IPS-20b (cell line): ENCODE results near the gene BACH1.
"Not testable (repeated sequence)": the region's sequence is repeated elsewhere in the genome, so short reads cannot be mapped to it uniquely, and the experiment has no call there.

ENCODE experiments used
- H3K27ac ChIP-seq: one replicate; pipeline ENCODE4 v1.5.1; 2013; ENCODE audit warnings: low read length
- H3K27me3 ChIP-seq: 2 replicates; pipeline ENCODE4 v1.6.1; 2013; ENCODE audit warnings: mild to moderate bottlenecking, low read length, inconsistent platforms; ENCODE audit not compliant: insufficient read depth
- H3K36me3 ChIP-seq: 2 replicates; pipeline ENCODE4 v1.6.1; 2013; ENCODE audit warnings: low read depth, mild to moderate bottlenecking, inconsistent platforms, low read length, moderate library complexity; ENCODE audit not compliant: insufficient read depth
- H3K4me1 ChIP-seq: 2 replicates; pipeline ENCODE4 v1.6.1; 2013; ENCODE audit warnings: mild to moderate bottlenecking, control low read depth, inconsistent platforms, low read length, moderate library complexity; ENCODE audit not compliant: insufficient read depth
- H3K4me3 ChIP-seq: 2 replicates; pipeline ENCODE4 v1.5.1; 2013; ENCODE audit warnings: mild to moderate bottlenecking, low read length, inconsistent platforms
- H3K9ac ChIP-seq: 2 replicates; pipeline ENCODE4 v1.6.1; 2013; ENCODE audit warnings: low read depth, mild to moderate bottlenecking, inconsistent platforms, low read length, moderate library complexity
- H3K9me3 ChIP-seq: 2 replicates; pipeline ENCODE4 v1.6.1; 2013; ENCODE audit warnings: mild to moderate bottlenecking, low read depth, low read length, inconsistent platforms; ENCODE audit not compliant: insufficient read depth

Gene BACH1

GRCh38 chr21:29356810-29357209 lies 58.1 kb downstream of the BACH1 start:
- Histone ChIP-seq H3K36me3 (peaks cover 26% of the 10 kb centered on the region), H3K9me3 (peaks cover 11% of the 10 kb centered on the region)
- H3K27ac ChIP-seq, H3K4me1 ChIP-seq, H3K9ac ChIP-seq, H3K27me3 ChIP-seq, H3K4me3 ChIP-seq: not testable (repeated sequence)

GRCh38 chr21:29359718-29360117 lies 61.0 kb downstream of the BACH1 start:
- H3K36me3 ChIP-seq, result peaks cover 9% of the 10 kb centered on the region
- no peaks in the 10 kb centered on the region for H3K27me3 ChIP-seq
- H3K9me3 ChIP-seq, result peaks cover 3% of the 10 kb centered on the region
- no peaks in the 10 kb centered on the region for H3K4me1 ChIP-seq
- no peak overlapping the region for H3K27ac ChIP-seq
- no peak overlapping the region for H3K9ac ChIP-seq
- no peak overlapping the region for H3K4me3 ChIP-seq

- no peaks in the 10 kb centered on the region for H3K27me3 ChIP-seq
- no peak overlapping the region for H3K4me3 ChIP-seq
- no peaks in the 10 kb centered on the region for H3K4me1 ChIP-seq
- no peak overlapping the region for H3K9ac ChIP-seq
- H3K36me3 ChIP-seq, result 0 out of 2 replicates have a peak, but pooled peaks cover 5% of the 10 kb centered on the region
- no peaks in the 10 kb centered on the region for H3K9me3 ChIP-seq
- no peak overlapping the region for H3K27ac ChIP-seq
These were observed 62.4 kb downstream of the BACH1 start for GRCh38 chr21:29360799-29361765.

GRCh38 chr21:29362758-29363157 lies 64.0 kb downstream of the BACH1 start:
- Histone ChIP-seq H3K27me3 (no peaks in the 10 kb centered on the region), H3K36me3 (0 out of 2 replicates have a peak, but pooled peaks cover 5% of the 10 kb centered on the region), H3K9me3 (no peaks in the 10 kb centered on the region), H3K9ac (no peak overlapping the region), H3K4me1 (no peaks in the 10 kb centered on the region), H3K27ac (no peak overlapping the region), H3K4me3 (no peak overlapping the region)

GRCh38 chr21:29365661-29366265 lies 67.0 kb downstream of the BACH1 start:
- Histone ChIP-seq H3K9me3 (no peaks in the 10 kb centered on the region), H3K9ac (no peak overlapping the region), H3K27me3 (no peaks in the 10 kb centered on the region), H3K4me3 (no peak overlapping the region), H3K36me3 (0 out of 2 replicates have a peak, but pooled peaks cover 5% of the 10 kb centered on the region), H3K27ac (no peak overlapping the region), H3K4me1 (no peaks in the 10 kb centered on the region)

GRCh38 chr21:29366532-29366931 lies 67.8 kb downstream of the BACH1 start:
- no peaks in the 10 kb centered on the region for H3K4me1 ChIP-seq
- no peak overlapping the region for H3K4me3 ChIP-seq
- 0 out of 2 replicates have a peak, but pooled peaks cover 5% of the 10 kb centered on the region for H3K36me3 ChIP-seq
- H3K27me3 ChIP-seq, result no peaks in the 10 kb centered on the region
- no peaks in the 10 kb centered on the region for H3K9me3 ChIP-seq
- H3K9ac ChIP-seq, result no peak overlapping the region
- no peak overlapping the region for H3K27ac ChIP-seq

GRCh38 chr21:29367335-29367734 lies 68.6 kb downstream of the BACH1 start:
- no peak overlapping the region for H3K4me3 ChIP-seq
- H3K9me3 ChIP-seq, result no peaks in the 10 kb centered on the region
- no peaks in the 10 kb centered on the region for H3K4me1 ChIP-seq
- H3K36me3 ChIP-seq, result 0 out of 2 replicates have a peak, but pooled peaks cover 5% of the 10 kb centered on the region
- no peaks in the 10 kb centered on the region for H3K27me3 ChIP-seq
- no peak overlapping the region for H3K9ac ChIP-seq
- H3K27ac ChIP-seq, result no peak overlapping the region

GRCh38 chr21:29368906-29369305 lies 70.2 kb downstream of the BACH1 start:
- H3K27ac ChIP-seq, result no peak overlapping the region
- H3K36me3 ChIP-seq, result peaks cover 4% of the 10 kb centered on the region; the same call in 1 of the 2 replicates
- no peaks in the 10 kb centered on the region for H3K9me3 ChIP-seq
- H3K4me1 ChIP-seq, result no peaks in the 10 kb centered on the region
- no peaks in the 10 kb centered on the region for H3K27me3 ChIP-seq
- no peak overlapping the region for H3K9ac ChIP-seq
- H3K4me3 ChIP-seq, result no peak overlapping the region

GRCh38 chr21:29371464-29371863 lies 72.7 kb downstream of the BACH1 start:
- Histone ChIP-seq H3K9me3 (no peaks in the 10 kb centered on the region), H3K27me3 (no peaks in the 10 kb centered on the region), H3K4me3 (no peak overlapping the region), H3K9ac (no peak overlapping the region), H3K27ac (no peak overlapping the region), H3K36me3 (peaks cover 4% of the 10 kb centered on the region; the same call in 1 of the 2 replicates), H3K4me1 (no peaks in the 10 kb centered on the region)

- no peaks in the 10 kb centered on the region for H3K9me3 ChIP-seq
- no peak overlapping the region for H3K9ac ChIP-seq
- H3K4me3 ChIP-seq, result no peak overlapping the region
- no peaks in the 10 kb centered on the region for H3K27me3 ChIP-seq
- H3K4me1 ChIP-seq, result no peaks in the 10 kb centered on the region
- H3K36me3 ChIP-seq, result peaks cover 4% of the 10 kb centered on the region; the same call in 1 of the 2 replicates
- no peak overlapping the region for H3K27ac ChIP-seq
These were observed 73.5 kb downstream of the BACH1 start for GRCh38 chr21:29372063-29372802.

- H3K9me3 ChIP-seq, result no peaks in the 10 kb centered on the region
- H3K9ac ChIP-seq, result no peak overlapping the region
- peaks cover 4% of the 10 kb centered on the region; the same call in 1 of the 2 replicates for H3K36me3 ChIP-seq
- H3K27ac ChIP-seq, result no peak overlapping the region
- no peaks in the 10 kb centered on the region for H3K27me3 ChIP-seq
- H3K4me3 ChIP-seq, result no peak overlapping the region
- no peaks in the 10 kb centered on the region for H3K4me1 ChIP-seq
These were observed 75.8 kb downstream of the BACH1 start for GRCh38 chr21:29374481-29374880.
